Activated gamma-delta T cell treated with Interleukin-2 at 50 U/mL for 16 hours (primary cell): Measurements from ENCODE around the gene NYNRIN.

Source experiments
- DNase-seq: peaks from one replicate; pipeline ENCODE4 v3.0.0-alpha.2; 2020

NYNRIN gene

GRCh38 chr14:24459331-24459730 lies 60.5 kb downstream of the NYNRIN start:
- DNase-seq: no peak

- DNase-seq: no peak
Measured at GRCh38 chr14:24461336-24461735, 62.5 kb downstream of the NYNRIN start.

- DNase-seq: no peak
Measured at GRCh38 chr14:24463017-24463883, 64.4 kb downstream of the NYNRIN start.

GRCh38 chr14:24463884-24464785 lies 65.3 kb downstream of the NYNRIN start:
- no peak for DNase-seq

GRCh38 chr14:24465368-24465767 lies 66.6 kb downstream of the NYNRIN start:
- DNase-seq: no peak

- no peak for DNase-seq
Measured at GRCh38 chr14:24465805-24466204, 67.0 kb downstream of the NYNRIN start.
